Uterus (tissue), 4 donors: Measurements from ENCODE around the gene MSTO1. TPM values are rescaled to one million over a fixed set of nuclear protein-coding genes. Genes with fewer than 3 reads are reported as not detected.

Source experiments
- small RNA-seq: library from RNA; depleted of rRNA; stranded (forward); fragments of <200 nt; gene quantifications from one replicate; pipeline ENCODE3, GENCODE V24; 2016
- total RNA-seq, 4 donors: library from RNA; depleted of rRNA in 3 of 4; stranded (reverse); fragments of >200 nt in 3 of 4; gene quantifications; one replicate each; pipeline versions ENCODE4 v1.1.0 to v1.2.4, GENCODE V29; 2014 to 2023
- donor health status: DM: yes; HTN: yes; CAD: no.

Gene MSTO1
- total RNA-seq, 4 donors from 2014 or later = 10.6 to 76.8 (median 38.6) TPM

Small RNA genes within 50 kb of the gene (small RNA-seq; reads per million reads assigned to genes)
- not detected for gene AL353807.4

Other genes starting within 250 kb of the MSTO1 start
- 100 to 1,000 TPM in 2 of 4 donors, 10 to 100 TPM in 2; 48.9 to 159 (median 99.8) TPM for gene ASH1L, start 47.4 kb upstream of the MSTO1 start, total RNA-seq
- gene YY1AP1, start 78.6 kb downstream of the MSTO1 start, total RNA-seq = 1,000 to 10,000 TPM in 1 of 4 donors, 100 to 1,000 TPM in 2, 10 to 100 TPM in 1; 79.1 to 6,578 (median 156) TPM
- gene DAP3, start 78.9 kb downstream of the MSTO1 start, total RNA-seq = 100 to 1,000 TPM in 1 of 4 donors, 10 to 100 TPM in 3; 43.5 to 177 (median 69.6) TPM
- 10 to 100 TPM; 49.7 to 93.8 (median 51.9) TPM for gene GON4L, start 247.0 kb downstream of the MSTO1 start, total RNA-seq
- 10 to 100 TPM; 12.8 to 70.5 (median 24.3) TPM for gene SYT11, start 249.3 kb downstream of the MSTO1 start, total RNA-seq